Keratinocyte (primary cell): ENCODE results near the gene GUCY1A1. TPM values are rescaled to one million over a fixed set of nuclear protein-coding genes. Genes with fewer than 3 reads are reported as not detected.

Source experiments
- DNase-seq: peaks from one replicate; pipeline ENCODE4 v3.0.0-alpha.2; 2011; ENCODE audit warnings: low read depth, missing footprints, low spot score
- FAIRE-seq: peaks from 2 replicates; lab custom pipeline; 2011; peaks lifted over from hg19 to GRCh38; lab: Jason Lieb, UNC
- H2AFZ ChIP-seq: 2 replicates; pipeline ENCODE4 v1.6.0; 2012; ENCODE audit warnings: low read length, control low read depth, inconsistent platforms; ENCODE audit not compliant: control insufficient read depth
- H3K27ac ChIP-seq: 2 replicates; pipeline ENCODE4 v1.5.1; 2011; ENCODE audit warnings: low read length; ENCODE audit not compliant: control insufficient read depth, insufficient read depth
- H3K27me3 ChIP-seq: 3 replicates; pipeline ENCODE4 v1.6.0; 2011; ENCODE audit warnings: low read length; ENCODE audit not compliant: control insufficient read depth, insufficient read depth; ENCODE audit errors: extremely low read depth
- H3K36me3 ChIP-seq, 2 experiments: 2 replicates in 1 of 2; 3 replicates in 1 of 2; pipeline ENCODE4 v1.5.1; 2011; ENCODE audit warnings: low read length in 2 of 2, mild to moderate bottlenecking in 1 of 2; ENCODE audit not compliant: control insufficient read depth in 2 of 2, insufficient read depth in 2 of 2; ENCODE audit errors: extremely low read depth in 1 of 2
- H3K4me1 ChIP-seq: 3 replicates; pipeline ENCODE4 v1.5.1; 2011; ENCODE audit warnings: low read length; ENCODE audit not compliant: control insufficient read depth, insufficient read depth; ENCODE audit errors: extremely low read depth
- H3K4me2 ChIP-seq: 3 replicates; pipeline ENCODE4 v1.6.0; 2011; ENCODE audit warnings: low read depth, low read length; ENCODE audit not compliant: control insufficient read depth, insufficient read depth; ENCODE audit errors: extremely low read depth
- H3K4me3 ChIP-seq, 3 experiments: fragments of 200-600 bp in 1 of 3; sonication (generic) in 1 of 3; 2 replicates in 2 of 3; 3 replicates in 1 of 3; pipeline ENCODE4 v1.5.1; 2011 to 2016; ENCODE audit warnings: low read length in 3 of 3, mild to moderate bottlenecking in 3 of 3, control low read depth in 2 of 3, inconsistent platforms in 1 of 3, low read depth in 1 of 3, mixed read lengths in 1 of 3, mixed run types in 1 of 3, moderate library complexity in 1 of 3; ENCODE audit not compliant: control insufficient read depth in 2 of 3, insufficient read depth in 2 of 3; ENCODE audit errors: extremely low read depth in 1 of 3
- H3K79me2 ChIP-seq: 2 replicates; pipeline ENCODE4 v1.6.0; 2012; ENCODE audit warnings: low read length; ENCODE audit not compliant: control insufficient read depth, insufficient read depth
- H3K9ac ChIP-seq: 3 replicates; pipeline ENCODE4 v1.6.0; 2011; ENCODE audit warnings: low read length; ENCODE audit not compliant: control insufficient read depth, insufficient read depth; ENCODE audit errors: extremely low read depth
- H3K9me1 ChIP-seq: 3 replicates; pipeline ENCODE4 v1.6.0; 2011; ENCODE audit warnings: low read length; ENCODE audit not compliant: control insufficient read depth, insufficient read depth; ENCODE audit errors: extremely low read depth
- H3K9me3 ChIP-seq: 2 replicates; pipeline ENCODE4 v1.5.1; 2012; ENCODE audit warnings: low read depth, low read length; ENCODE audit not compliant: control insufficient read depth
- H4K20me1 ChIP-seq: 3 replicates; pipeline ENCODE4 v1.6.0; 2011; ENCODE audit warnings: low read length; ENCODE audit not compliant: control insufficient read depth, insufficient read depth; ENCODE audit errors: extremely low read depth
- EZH2 ChIP-seq: IDR thresholded peaks from one replicate; pipeline ENCODE4 v1.6.1; 2012; ENCODE audit warnings: inconsistent platforms, mild to moderate bottlenecking, low read length, moderate library complexity
- dilution Hi-C: fragments of 300-500 bp; cut with MboI; formaldehyde crosslinking; loops from one replicate; pipeline ENCODE4 v1.7.0; 2020; ENCODE audit warnings: low sequenced_read_pairs; ENCODE audit not compliant: extremely low pct_ligation_motif_present
- polyA plus RNA-seq, 5 experiments: library from polyadenylated mRNA; depleted of rRNA in 3 of 5; stranded (reverse) in 3 of 5; stranded (forward) in 1 of 5; unstranded in 1 of 5; fragments of >200 nt; gene quantifications; 1 replicate in 1 of 5; 2 replicates in 3 of 5; 3 replicates in 1 of 5; pipeline versions ENCODE4 v1.2.1 to v1.2.3, GENCODE V29; 2011 to 2012; ENCODE audit warnings: missing spikeins in 2 of 5, low read depth in 1 of 5, low replicate concordance in 1 of 5
- TF ChIP-seq, protein P1 (sequence below), 3 experiments: IDR thresholded peaks in 1 of 3; conservative IDR thresholded peaks in 1 of 3; optimal IDR thresholded peaks in 1 of 3; 2 replicates in 2 of 3; 3 replicates in 1 of 3; pipeline versions ENCODE3 to v1.5.1; 2011; ENCODE audit warnings: low read length in 3 of 3, mild to moderate bottlenecking in 3 of 3, moderate library complexity in 2 of 3, control low read depth in 1 of 3, inconsistent platforms in 1 of 3; ENCODE audit not compliant: insufficient read depth in 2 of 3; ENCODE audit errors: extremely low read depth in 1 of 3

The GUCY1A1 gene
- polyA plus RNA-seq, 1 donor (not counting 4 experiments of a cell fraction or from before 2014, with no cell fraction given): 0.05 TPM

DNA sequence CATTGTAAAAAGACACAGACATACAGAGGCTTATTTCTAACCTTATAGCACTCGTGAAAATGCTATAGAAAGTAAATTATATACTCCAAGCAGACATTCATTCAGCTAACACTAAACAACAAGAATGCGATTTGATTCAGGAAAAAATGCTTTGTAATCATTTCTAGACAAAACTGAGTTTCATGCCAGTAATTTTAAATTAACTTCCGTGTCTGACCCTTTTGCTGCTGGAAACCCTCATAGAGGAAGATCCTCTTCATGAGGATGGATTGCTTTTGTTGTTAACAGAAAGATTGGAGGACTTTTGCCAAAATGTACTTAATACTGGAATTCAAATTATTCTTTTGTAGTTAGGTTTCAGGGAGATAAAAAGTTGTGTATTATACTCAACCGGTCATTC lies 43.3 kb downstream of the GUCY1A1 start:
- dilution Hi-C loops: no loop called here
- Histone ChIP-seq H3K9me1 (no peaks in the 10 kb centered on the region), H3K9ac (no peak overlapping the region)

DNA sequence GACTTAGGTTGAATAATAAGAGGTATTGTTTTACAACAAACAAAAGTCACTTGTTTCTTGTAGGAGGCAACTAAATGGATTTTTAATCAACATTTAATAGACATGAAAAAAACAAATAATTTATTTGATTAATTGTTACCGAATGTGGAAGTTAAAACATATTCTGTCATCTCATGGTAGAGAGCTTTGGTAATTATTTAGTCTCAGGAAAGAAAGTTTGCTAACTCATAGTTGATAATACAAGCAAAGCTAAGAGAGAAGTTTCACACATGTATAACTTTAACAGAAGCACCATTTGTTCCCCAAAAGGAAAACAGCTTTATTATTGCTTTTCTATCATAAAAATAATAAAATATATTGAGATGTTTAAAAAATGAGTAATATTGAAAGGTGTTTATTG lies 44.9 kb downstream of the GUCY1A1 start:
- TF ChIP-seq, protein P1, sequence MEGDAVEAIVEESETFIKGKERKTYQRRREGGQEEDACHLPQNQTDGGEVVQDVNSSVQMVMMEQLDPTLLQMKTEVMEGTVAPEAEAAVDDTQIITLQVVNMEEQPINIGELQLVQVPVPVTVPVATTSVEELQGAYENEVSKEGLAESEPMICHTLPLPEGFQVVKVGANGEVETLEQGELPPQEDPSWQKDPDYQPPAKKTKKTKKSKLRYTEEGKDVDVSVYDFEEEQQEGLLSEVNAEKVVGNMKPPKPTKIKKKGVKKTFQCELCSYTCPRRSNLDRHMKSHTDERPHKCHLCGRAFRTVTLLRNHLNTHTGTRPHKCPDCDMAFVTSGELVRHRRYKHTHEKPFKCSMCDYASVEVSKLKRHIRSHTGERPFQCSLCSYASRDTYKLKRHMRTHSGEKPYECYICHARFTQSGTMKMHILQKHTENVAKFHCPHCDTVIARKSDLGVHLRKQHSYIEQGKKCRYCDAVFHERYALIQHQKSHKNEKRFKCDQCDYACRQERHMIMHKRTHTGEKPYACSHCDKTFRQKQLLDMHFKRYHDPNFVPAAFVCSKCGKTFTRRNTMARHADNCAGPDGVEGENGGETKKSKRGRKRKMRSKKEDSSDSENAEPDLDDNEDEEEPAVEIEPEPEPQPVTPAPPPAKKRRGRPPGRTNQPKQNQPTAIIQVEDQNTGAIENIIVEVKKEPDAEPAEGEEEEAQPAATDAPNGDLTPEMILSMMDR (optimal IDR thresholded peaks at IDR 0.05 in 1 of 3, IDR thresholded peaks at IDR 0.05 in 1 of 3, conservative IDR thresholded peaks at IDR 0.05 in 1 of 3; ENCODE audit: extremely low read depth in 1 of 3, insufficient read depth in 2 of 3, low read length in 3 of 3): no peak
- TF ChIP-seq EZH2: no peak
- no peaks in the 10 kb centered on the region for H3K4me1 ChIP-seq
- no peak overlapping the region for H2AFZ ChIP-seq
- no peak overlapping the region for H3K27ac ChIP-seq
- FAIRE-seq (no peak), DNase-seq (no peak)
- H3K9ac ChIP-seq: no peak overlapping the region
- H3K36me3 ChIP-seq: no peaks in the 10 kb centered on the region
- H3K9me1 ChIP-seq: no peaks in the 10 kb centered on the region
- no peaks in the 10 kb centered on the region for H3K27me3 ChIP-seq
- H3K4me3 ChIP-seq: no peak overlapping the region
- no peaks in the 10 kb centered on the region for H3K9me3 ChIP-seq
- no peaks in the 10 kb centered on the region for H4K20me1 ChIP-seq
- no peak overlapping the region for H3K4me2 ChIP-seq
- dilution Hi-C loops: no loop called here
- no peaks in the 10 kb centered on the region for H3K79me2 ChIP-seq

More for the DNA sequence above, 43.3 kb downstream of the GUCY1A1 start:
- DNase-seq (no peak), FAIRE-seq (no peak)
- Histone ChIP-seq H4K20me1 (no peaks in the 10 kb centered on the region), H3K4me2 (no peak overlapping the region), H3K36me3 (no peaks in the 10 kb centered on the region), H2AFZ (no peak overlapping the region), H3K9me3 (no peaks in the 10 kb centered on the region), H3K27me3 (no peaks in the 10 kb centered on the region), H3K27ac (no peak overlapping the region), H3K79me2 (no peaks in the 10 kb centered on the region), H3K4me3 (no peak overlapping the region), H3K4me1 (no peaks in the 10 kb centered on the region)
- TF ChIP-seq, protein P1 (optimal IDR thresholded peaks at IDR 0.05 in 1 of 3, IDR thresholded peaks at IDR 0.05 in 1 of 3, conservative IDR thresholded peaks at IDR 0.05 in 1 of 3; ENCODE audit: extremely low read depth in 1 of 3, insufficient read depth in 2 of 3, low read length in 3 of 3): no peak
- no peak for TF ChIP-seq EZH2
